Panc1 (cell line): ENCODE measurements around the gene SMIM15.

Experiments used
- CTCF ChIP-seq: fragments of 450-650 bp; IDR thresholded peaks from 2 replicates; pipeline ENCODE4 v1.5.1; 2017; ENCODE audit warnings: mild to moderate bottlenecking
- POLR2AphosphoS5 ChIP-seq: IDR thresholded peaks from 2 replicates; pipeline ENCODE4 v1.6.1; 2012; ENCODE audit warnings: mild to moderate bottlenecking, low read depth, low read length, moderate library complexity
- SIN3A ChIP-seq: IDR thresholded peaks from 2 replicates; pipeline ENCODE4 v1.6.1; 2012; ENCODE audit warnings: low read depth, mild to moderate bottlenecking, low read length, moderate library complexity, borderline replicate concordance; ENCODE audit not compliant: insufficient read depth

GRCh38 chr5:61120534-61120933 is 41.7 kb downstream of the SMIM15 start:
- TF ChIP-seq CTCF: no peak
- TF ChIP-seq SIN3A: no peak
- no peak for TF ChIP-seq POLR2AphosphoS5
